HFFc6 (cell line): Measurements from ENCODE around the gene CDK6. TPM values are rescaled to one million over a fixed set of nuclear protein-coding genes. Genes with fewer than 3 reads are reported as not detected.

Source experiments
- DNase-seq: peaks from one replicate; pipeline ENCODE4 v3.0.0-alpha.2; 2018
- H3K27ac Mint-ChIP-seq: 2 replicates; pipeline ENCODE4 v1.8.0; 2020; ENCODE audit warnings: mild to moderate bottlenecking, mixed read lengths
- H3K27me3 Mint-ChIP-seq: 2 replicates; pipeline ENCODE4 v1.8.0; 2021; ENCODE audit warnings: mild to moderate bottlenecking, moderate library complexity, mixed read lengths; ENCODE audit not compliant: insufficient read depth
- H3K36me3 Mint-ChIP-seq: 2 replicates; pipeline ENCODE4 v1.8.0; 2021; ENCODE audit warnings: low read depth, mixed read lengths
- H3K4me1 Mint-ChIP-seq: 2 replicates; pipeline ENCODE4 v1.8.0; 2020; ENCODE audit warnings: low read depth, mixed read lengths
- H3K4me3 Mint-ChIP-seq: 2 replicates; pipeline ENCODE4 v1.8.0; 2020; ENCODE audit warnings: mild to moderate bottlenecking, moderate library complexity, mixed read lengths
- H3K9me3 Mint-ChIP-seq: 2 replicates; pipeline ENCODE4 v1.8.0; 2020; ENCODE audit warnings: mild to moderate bottlenecking, mixed read lengths
- total RNA-seq, 6 experiments: library from RNA; stranded (reverse); fragmentation: NEBNext Ultra II Directional; extraction: Animal tissue kit (Norgen Biotek cat#: 25700); gene quantifications; 2 replicates in 1 of 6; 3 replicates in 5 of 6; pipeline ENCODE4 v1.2.3, GENCODE V29; 2021
- TF ChIP-seq, protein P1 (sequence below): fragments of 200-600 bp; sonication (generic); IDR thresholded peaks from 2 replicates; pipeline ENCODE4 v1.5.0; 2021; ENCODE audit warnings: antibody characterized with exemption, mild to moderate bottlenecking

CDK6 gene
- total RNA-seq, 6 experiments from 2014 or later: 54.5 to 90.0 (median 58.9) TPM

DNA sequence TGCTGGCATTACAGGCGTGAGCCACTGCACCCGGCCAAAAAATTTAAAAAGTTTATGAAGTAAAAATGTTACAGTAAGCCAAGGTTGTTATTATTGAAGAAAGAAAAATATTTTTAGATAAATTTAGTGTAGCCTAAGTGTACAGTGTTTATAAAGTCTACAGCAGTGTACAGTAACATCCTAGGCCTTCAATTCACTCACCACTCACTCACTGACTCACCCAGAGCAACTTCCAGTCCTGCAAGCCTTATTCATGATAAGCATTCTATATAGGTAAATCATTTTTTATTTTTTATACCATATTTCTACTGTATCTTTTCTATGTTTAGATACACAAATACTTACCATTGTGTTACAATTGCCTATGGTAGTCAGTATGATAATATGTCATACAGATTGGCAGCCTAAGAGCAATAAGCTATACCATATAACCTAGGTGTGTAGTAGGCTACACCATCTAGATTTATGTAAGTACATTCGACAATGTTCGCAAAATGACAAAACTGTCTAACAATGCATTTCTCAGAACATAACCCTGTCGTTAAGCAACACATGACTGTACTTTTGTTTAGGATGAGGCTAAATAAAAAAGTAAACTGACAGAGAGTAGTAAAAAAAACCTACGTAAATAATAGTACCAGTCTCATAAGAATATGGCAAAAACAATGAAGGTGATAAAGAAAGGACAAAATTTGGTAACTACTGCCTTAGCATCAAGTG lies 168.4 kb downstream of the CDK6 start:
- H3K27me3 Mint-ChIP-seq: no peaks in the 10 kb centered on the region; the same call in 1 of the 2 replicates
- H3K4me3 Mint-ChIP-seq: peak overlapping the region; percentile 34
- H3K4me1 Mint-ChIP-seq: peaks cover 74% of the 10 kb centered on the region
- H3K27ac Mint-ChIP-seq: peak overlapping the region; percentile 79
- peaks cover 43% of the 10 kb centered on the region for H3K36me3 Mint-ChIP-seq
- H3K9me3 Mint-ChIP-seq: no peaks in the 10 kb centered on the region
- TF ChIP-seq, protein P1, sequence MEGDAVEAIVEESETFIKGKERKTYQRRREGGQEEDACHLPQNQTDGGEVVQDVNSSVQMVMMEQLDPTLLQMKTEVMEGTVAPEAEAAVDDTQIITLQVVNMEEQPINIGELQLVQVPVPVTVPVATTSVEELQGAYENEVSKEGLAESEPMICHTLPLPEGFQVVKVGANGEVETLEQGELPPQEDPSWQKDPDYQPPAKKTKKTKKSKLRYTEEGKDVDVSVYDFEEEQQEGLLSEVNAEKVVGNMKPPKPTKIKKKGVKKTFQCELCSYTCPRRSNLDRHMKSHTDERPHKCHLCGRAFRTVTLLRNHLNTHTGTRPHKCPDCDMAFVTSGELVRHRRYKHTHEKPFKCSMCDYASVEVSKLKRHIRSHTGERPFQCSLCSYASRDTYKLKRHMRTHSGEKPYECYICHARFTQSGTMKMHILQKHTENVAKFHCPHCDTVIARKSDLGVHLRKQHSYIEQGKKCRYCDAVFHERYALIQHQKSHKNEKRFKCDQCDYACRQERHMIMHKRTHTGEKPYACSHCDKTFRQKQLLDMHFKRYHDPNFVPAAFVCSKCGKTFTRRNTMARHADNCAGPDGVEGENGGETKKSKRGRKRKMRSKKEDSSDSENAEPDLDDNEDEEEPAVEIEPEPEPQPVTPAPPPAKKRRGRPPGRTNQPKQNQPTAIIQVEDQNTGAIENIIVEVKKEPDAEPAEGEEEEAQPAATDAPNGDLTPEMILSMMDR: no peak
- DNase-seq: peak; percentile 62

DNA sequence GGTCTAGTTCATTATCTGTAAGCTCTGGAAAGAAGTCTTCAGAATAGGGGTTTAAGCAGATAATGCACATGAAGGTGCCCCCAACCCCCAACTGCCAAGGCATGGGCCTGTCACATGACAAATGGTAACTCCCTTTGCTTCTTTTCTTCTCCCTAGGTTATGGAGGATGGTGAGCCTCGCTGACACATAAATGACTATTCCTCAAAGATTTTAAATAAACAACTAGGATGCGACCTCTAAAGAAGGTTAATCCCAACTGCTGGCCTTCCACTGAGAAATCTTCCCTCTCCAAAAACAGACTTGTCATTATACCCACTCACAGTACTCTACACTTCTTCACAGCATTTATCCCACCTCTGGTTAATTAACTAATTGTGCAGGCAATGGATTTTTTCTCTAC lies 170.4 kb downstream of the CDK6 start:
- Mint-ChIP-seq H3K36me3 (peaks cover 30% of the 10 kb centered on the region), H3K9me3 (no peaks in the 10 kb centered on the region), H3K4me3 (peak overlapping the region; percentile 18; the same call in 1 of the 2 replicates), H3K27ac (peak overlapping the region; percentile 60), H3K27me3 (no peaks in the 10 kb centered on the region; the same call in 1 of the 2 replicates), H3K4me1 (peaks cover 58% of the 10 kb centered on the region)
- TF ChIP-seq, protein P1: no peak
- no peak for DNase-seq

DNA sequence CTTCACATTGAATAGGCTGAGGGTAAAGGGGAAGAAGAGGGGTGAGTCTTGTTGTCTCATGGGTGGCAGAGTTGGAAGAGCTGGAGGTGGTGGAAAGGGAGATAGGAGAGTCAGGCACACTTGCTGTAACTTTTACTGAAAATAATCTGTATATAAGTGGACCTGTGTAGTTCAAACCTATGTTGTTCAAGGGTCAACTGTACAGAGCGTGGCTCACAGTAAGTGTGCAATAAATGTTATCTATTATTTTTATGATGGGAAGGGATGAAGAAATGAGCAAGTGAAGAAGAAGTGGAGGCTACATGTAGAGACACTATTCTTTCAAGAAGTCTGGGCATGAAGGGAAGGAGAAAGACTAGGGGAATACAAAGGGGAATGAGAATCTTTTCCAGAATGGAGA lies 174.7 kb downstream of the CDK6 start:
- no peak for DNase-seq
- H3K27ac Mint-ChIP-seq: no peak overlapping the region
- peaks cover 18% of the 10 kb centered on the region for H3K4me1 Mint-ChIP-seq
- no peaks in the 10 kb centered on the region; the same call in 1 of the 2 replicates for H3K27me3 Mint-ChIP-seq
- TF ChIP-seq, protein P1: no peak
- no peak overlapping the region for H3K4me3 Mint-ChIP-seq
- H3K36me3 Mint-ChIP-seq: peaks cover 26% of the 10 kb centered on the region
- no peaks in the 10 kb centered on the region for H3K9me3 Mint-ChIP-seq

DNA sequence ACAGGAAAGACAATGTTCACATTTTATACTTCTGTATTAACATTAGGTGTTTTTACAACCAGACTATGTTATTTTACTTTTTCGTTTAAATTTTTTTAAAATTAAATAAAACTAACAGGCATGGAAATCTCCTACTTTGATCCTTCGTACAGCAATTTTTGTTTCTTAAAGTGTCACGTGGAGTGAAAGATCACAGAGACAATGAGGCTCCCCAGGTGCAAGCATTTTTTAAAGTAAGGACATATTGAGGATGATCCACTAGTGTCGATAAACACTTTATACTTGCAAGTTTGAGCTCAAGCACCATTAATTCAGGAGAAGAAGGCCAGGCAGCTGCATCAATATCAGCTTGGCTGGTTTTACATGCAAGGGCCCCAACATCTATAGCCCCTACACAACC lies 177.7 kb downstream of the CDK6 start:
- TF ChIP-seq, protein P1: no peak
- no peak for DNase-seq
- peaks cover 10% of the 10 kb centered on the region; the same call in 1 of the 2 replicates for H3K4me1 Mint-ChIP-seq
- H3K36me3 Mint-ChIP-seq: peaks cover 26% of the 10 kb centered on the region
- no peaks in the 10 kb centered on the region for H3K9me3 Mint-ChIP-seq
- H3K27ac Mint-ChIP-seq: no peak overlapping the region
- peaks cover 5% of the 10 kb centered on the region for H3K27me3 Mint-ChIP-seq
- no peak overlapping the region for H3K4me3 Mint-ChIP-seq

DNA sequence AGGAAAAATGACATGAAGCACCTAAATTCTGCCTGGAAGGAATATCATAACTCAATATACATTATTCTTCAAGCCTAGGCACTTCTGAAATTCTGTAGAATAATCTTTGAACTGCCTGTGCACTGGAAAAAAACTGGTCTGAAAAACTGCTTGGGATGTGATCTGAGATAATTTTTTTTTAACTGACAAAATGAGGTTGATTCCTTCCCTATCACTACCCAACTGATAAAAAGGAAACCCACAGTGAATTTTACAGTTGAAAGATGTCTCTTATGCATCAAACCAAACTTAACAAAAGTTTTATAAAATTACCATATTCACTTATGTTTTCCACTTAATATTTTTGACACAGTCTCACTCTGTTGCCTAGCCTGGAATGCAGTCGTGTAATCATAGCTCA lies 179.0 kb downstream of the CDK6 start:
- Mint-ChIP-seq H3K27ac (no peak overlapping the region), H3K4me3 (no peak overlapping the region), H3K4me1 (peaks cover 19% of the 10 kb centered on the region), H3K27me3 (peaks cover 7% of the 10 kb centered on the region), H3K36me3 (peaks cover 32% of the 10 kb centered on the region), H3K9me3 (no peaks in the 10 kb centered on the region)
- DNase-seq: no peak
- TF ChIP-seq, protein P1: no peak
